GM19099 (cell line): Measurements from ENCODE around the gene OAF.

Source experiments
- POLR2A ChIP-seq: IDR thresholded peaks from 3 replicates; pipeline ENCODE4 v1.6.1; 2011; ENCODE audit warnings: low read depth; ENCODE audit not compliant: insufficient read length; ENCODE audit errors: extremely low read depth

The OAF gene

DNA sequence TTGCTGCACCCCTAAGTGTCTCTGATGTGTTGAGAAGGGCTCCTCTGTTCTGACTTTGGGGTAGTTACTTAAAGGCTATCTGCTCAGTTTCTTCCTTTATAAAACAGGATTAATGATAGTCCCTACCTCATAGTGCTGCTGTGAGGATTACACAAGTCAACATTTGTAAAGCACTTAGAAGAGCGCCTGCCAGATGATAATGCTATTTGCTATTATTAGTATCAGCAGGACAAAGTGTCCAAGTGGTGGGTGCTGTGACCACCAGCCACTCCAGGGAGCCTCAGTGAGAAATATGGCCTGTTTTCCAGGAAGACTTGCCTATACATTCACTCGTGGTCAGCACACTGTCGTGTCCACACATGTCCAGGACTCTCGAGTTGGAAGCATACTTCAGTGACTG, 45.3 kb downstream of the OAF start:
- no peak for TF ChIP-seq POLR2A

- no peak for TF ChIP-seq POLR2A
Observed at GRCh38 chr11:120256779-120257178, 45.9 kb downstream of the OAF start.

GRCh38 chr11:120257346-120257745, 46.5 kb downstream of the OAF start:
- no peak for TF ChIP-seq POLR2A

DNA sequence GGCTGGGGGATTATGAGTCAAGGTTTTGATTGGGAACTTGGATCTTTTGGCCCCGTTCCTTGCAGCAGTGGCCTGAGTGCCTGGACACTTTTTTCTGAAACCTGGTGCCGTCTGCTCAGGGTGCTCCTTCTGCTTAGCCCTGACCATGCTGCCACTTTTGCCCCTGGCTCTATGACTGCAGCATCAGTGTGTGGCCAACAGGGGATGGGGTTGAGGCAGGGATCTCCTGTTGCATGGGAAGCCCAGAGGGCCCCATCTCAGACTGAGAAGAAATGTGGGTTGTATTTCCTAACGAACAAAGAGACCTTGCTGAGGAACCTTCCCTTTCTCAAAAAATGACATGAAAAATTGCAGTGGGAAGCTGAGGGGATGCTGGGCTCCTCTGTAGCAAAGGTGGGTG, 47.8 kb downstream of the OAF start:
- no peak for TF ChIP-seq POLR2A

DNA sequence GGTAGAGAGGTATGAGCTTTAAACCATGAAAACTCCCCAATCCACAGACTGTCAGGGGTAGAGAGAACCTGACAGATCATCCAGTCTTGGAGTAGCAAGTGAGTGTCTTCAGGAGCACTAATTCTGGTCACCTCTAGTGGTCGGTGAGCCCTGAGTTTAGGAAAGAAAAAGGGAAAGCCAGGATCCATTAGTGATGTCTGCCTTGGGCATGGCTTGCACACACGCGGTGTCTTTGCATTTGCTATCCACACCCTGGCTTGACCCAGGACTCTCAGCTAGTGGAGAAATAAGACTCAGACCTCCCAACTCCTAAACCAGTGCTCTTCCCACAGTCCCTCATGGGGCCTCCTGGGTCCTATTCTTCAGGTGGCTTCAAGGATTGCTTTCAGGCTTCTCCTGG, 48.4 kb downstream of the OAF start:
- TF ChIP-seq POLR2A: no peak

- TF ChIP-seq POLR2A: no peak
Observed at GRCh38 chr11:120259988-120260565, 49.2 kb downstream of the OAF start.

DNA sequence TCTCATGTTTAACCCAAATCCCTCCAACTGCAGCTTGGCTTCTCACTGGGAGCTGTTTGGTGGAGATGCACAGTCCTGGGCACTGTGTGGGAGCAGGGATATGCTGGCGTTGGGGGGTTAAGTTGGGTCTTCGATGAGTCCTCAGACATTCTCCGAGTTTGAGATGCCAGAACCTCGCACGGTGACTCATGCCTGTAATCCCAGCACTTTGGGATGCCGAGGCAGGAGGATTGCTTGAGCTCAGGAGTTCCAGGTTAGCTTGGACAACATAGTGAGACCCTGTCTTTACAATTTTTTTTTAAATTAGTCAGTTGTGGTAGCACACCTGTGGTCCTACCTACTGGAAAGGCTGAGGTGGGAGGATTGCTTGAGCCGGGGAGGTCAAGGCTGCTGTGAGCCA, 49.8 kb downstream of the OAF start:
- TF ChIP-seq POLR2A: no peak

- TF ChIP-seq POLR2A: no peak
Observed at GRCh38 chr11:120261321-120261720, 50.5 kb downstream of the OAF start.

DNA sequence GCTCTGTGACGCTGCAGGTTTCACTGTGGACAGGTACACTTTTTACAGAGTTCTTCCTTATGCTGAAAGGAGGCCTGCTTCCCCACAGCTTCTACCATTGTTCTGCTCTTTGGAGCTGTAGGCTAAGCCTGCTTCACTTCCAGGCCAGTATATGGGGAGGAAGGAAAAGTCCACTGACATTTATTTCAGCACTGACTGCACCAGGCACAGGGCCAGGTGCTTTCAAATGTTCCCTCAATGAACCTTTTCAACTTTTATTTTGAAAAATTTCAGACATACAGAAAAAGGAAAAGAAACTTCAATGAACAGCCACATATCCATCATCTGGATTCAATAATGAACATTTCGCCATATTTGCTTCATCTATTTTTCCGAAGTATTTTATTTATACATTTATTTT, 51.1 kb downstream of the OAF start:
- TF ChIP-seq POLR2A: no peak

GRCh38 chr11:120267319-120267718, 56.5 kb downstream of the OAF start:
- TF ChIP-seq POLR2A: no peak

GRCh38 chr11:120268686-120269085, 57.9 kb downstream of the OAF start:
- no peak for TF ChIP-seq POLR2A

DNA sequence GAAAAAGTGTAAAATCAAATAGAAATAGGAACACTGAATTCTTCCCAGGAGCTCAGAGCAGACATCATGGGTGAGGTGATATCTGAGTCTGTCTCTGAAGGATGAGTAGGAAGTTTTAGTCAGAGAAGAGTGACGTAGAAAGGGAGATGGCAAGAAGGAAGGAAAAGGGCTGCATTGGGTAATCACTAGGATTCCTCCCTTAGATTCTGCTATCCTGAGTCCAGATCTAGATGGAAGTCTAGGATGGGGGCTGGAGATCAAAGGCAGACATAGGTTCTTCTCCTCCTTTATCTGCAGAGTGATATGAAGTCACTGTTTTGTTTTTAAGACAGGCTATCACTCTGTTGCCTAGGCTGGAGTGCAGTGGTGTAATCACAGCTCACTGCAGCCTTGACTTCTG, 59.6 kb downstream of the OAF start:
- no peak for TF ChIP-seq POLR2A

DNA sequence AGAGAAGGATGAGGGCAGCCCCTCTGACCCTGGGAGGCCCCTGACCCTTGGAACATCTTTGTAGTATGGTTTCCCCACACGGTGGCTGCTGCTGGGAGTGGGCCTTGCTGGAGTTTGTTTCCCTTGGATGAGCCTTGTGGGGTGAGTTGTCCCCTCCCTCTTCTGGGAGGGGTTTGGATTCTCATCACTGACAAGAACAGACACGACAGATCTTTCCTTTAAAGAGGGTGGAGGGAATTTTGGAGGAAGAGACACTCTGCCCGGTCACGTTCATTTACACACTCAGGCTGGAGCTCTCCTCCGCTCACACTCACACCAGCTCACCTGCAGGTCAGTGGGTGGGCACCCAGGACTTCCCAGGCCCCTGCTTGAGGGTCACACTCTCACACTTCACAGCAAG, 60.8 kb downstream of the OAF start:
- no peak for TF ChIP-seq POLR2A

- no peak for TF ChIP-seq POLR2A
Observed at GRCh38 chr11:120272303-120272702, 61.5 kb downstream of the OAF start.

DNA sequence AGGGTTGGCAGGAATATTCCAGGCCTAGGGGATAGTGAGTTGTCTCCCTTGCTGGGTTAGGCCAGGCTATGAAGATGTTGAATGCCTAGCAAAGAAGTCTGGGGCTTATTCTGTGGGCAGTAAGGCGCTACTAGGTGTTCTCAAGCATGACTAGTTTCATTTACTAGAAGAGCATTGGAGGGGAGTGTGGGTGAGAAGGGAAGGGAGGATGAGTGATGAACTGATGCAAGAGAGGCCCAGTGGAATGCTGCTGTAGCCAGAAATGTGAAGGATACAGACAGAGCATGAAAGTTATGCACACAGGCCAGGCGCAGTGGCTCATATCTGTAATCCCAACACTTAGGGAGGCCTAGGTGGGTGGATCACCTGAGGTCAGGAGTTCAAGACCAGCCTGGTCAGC, 62.6 kb downstream of the OAF start:
- no peak for TF ChIP-seq POLR2A

- no peak for TF ChIP-seq POLR2A
Observed at GRCh38 chr11:120279502-120279901, 68.7 kb downstream of the OAF start.
